BLaER1 (cell line): ENCODE data around the gene ARHGEF10L.
A peak's percentile ranks its signal among the peaks of the same experiment; 100 is the strongest.

Experiments used
- H3K27ac ChIP-seq: shearing (Covaris generic); formaldehyde crosslinking; 2 replicates; pipeline ENCODE4 v1.8.1; 2022
- H3K27me3 ChIP-seq: shearing (Covaris generic); formaldehyde crosslinking; 2 replicates; pipeline ENCODE4 v1.8.1; 2022
- H3K36me3 ChIP-seq: shearing (Covaris generic); formaldehyde crosslinking; 2 replicates; pipeline ENCODE4 v1.8.1; 2022
- H3K4me1 ChIP-seq: shearing (Covaris generic); formaldehyde crosslinking; 2 replicates; pipeline ENCODE4 v1.8.1; 2022
- H3K4me2 ChIP-seq: shearing (Covaris generic); formaldehyde crosslinking; 2 replicates; pipeline ENCODE4 v1.8.1; 2022
- H3K4me3 ChIP-seq: shearing (Covaris generic); formaldehyde crosslinking; 2 replicates; pipeline ENCODE4 v1.8.1; 2022
- H3K9ac ChIP-seq: shearing (Covaris generic); formaldehyde crosslinking; 2 replicates; pipeline ENCODE4 v1.8.1; 2022
- H3K9me3 ChIP-seq: shearing (Covaris generic); formaldehyde crosslinking; 2 replicates; pipeline ENCODE4 v1.8.1; 2022
- H4K20me1 ChIP-seq: shearing (Covaris generic); formaldehyde crosslinking; 2 replicates; pipeline ENCODE4 v1.8.1; 2022
- Cebpa-rat ChIP-seq: shearing (Covaris generic); IDR thresholded peaks from 2 replicates; pipeline ENCODE4 v1.8.1; 2022

Gene ARHGEF10L

DNA sequence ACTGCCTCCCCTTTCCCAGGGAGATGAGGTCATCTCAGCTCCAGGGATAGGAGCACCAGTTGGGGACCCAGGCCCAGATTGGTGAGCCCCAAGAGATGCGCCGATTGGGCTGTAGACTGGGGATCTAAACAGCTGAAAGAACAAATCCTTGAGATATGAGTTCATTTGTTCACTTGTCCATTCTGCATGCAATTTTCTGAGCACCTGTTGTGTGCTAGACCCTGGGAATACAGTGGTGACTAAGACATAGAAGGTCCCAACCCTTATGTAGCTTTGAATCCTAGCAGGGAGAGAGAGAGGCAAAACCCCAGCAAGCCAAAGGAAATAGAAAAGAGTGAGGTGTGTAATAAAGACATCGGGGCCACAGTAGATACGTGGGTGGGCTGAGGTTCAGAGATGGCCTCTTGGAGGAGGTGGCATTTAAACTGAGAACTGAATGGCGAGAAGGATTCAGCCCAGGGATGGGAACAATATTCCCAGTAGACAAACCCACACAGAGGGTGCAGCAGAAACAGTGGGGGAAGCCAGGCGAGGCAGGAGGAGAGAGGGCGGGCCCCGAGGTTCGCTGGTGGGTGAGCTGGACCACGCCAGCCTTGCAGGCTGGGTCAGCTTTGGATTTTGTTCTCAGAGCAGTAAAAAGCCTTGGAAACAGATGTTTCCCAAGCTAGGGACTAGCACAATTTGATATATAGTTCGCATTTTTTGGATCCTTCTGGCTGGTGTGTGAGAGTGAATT, 110.0 kb downstream of the ARHGEF10L start:
- peaks cover 41% of the 10 kb centered on the region for H3K36me3 ChIP-seq
- no peaks in the 10 kb centered on the region for H3K4me1 ChIP-seq
- H3K27me3 ChIP-seq: no peaks in the 10 kb centered on the region
- 0 out of 2 replicates have a peak, but pooled peaks cover 8% of the 10 kb centered on the region for H4K20me1 ChIP-seq
- no peak overlapping the region for H3K27ac ChIP-seq
- no peaks in the 10 kb centered on the region for H3K9me3 ChIP-seq
- no peak for TF ChIP-seq Cebpa-rat
- no peak overlapping the region for H3K4me2 ChIP-seq
- H3K4me3 ChIP-seq: no peak overlapping the region
- H3K9ac ChIP-seq: no peak overlapping the region

DNA sequence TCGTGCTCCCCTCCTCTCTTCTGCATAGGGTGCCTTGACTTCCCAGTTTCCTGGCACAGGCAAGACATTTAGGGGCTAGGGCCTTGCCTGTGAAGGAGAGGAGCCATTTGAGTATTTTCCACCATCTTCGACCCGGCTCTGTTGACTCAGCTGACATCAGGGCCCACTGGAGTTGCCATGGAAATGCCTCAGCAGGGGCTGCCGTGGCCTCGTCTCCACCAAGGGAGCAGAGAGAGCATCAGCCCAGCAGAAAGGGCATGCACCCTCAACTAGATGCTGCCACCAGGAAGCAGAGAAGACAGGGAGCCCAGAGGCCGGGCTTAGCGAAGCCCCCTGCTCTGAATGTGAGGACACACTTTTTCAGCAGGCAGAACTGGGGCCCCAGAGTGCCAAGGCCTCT, 113.8 kb downstream of the ARHGEF10L start:
- H4K20me1 ChIP-seq: 0 out of 2 replicates have a peak, but pooled peaks cover 10% of the 10 kb centered on the region
- H3K9me3 ChIP-seq: no peaks in the 10 kb centered on the region
- no peaks in the 10 kb centered on the region for H3K27me3 ChIP-seq
- peaks cover 62% of the 10 kb centered on the region for H3K36me3 ChIP-seq
- no peak overlapping the region for H3K4me3 ChIP-seq
- H3K4me1 ChIP-seq: no peaks in the 10 kb centered on the region
- no peak overlapping the region for H3K9ac ChIP-seq
- H3K4me2 ChIP-seq: no peak overlapping the region
- no peak for TF ChIP-seq Cebpa-rat
- no peak overlapping the region for H3K27ac ChIP-seq

DNA sequence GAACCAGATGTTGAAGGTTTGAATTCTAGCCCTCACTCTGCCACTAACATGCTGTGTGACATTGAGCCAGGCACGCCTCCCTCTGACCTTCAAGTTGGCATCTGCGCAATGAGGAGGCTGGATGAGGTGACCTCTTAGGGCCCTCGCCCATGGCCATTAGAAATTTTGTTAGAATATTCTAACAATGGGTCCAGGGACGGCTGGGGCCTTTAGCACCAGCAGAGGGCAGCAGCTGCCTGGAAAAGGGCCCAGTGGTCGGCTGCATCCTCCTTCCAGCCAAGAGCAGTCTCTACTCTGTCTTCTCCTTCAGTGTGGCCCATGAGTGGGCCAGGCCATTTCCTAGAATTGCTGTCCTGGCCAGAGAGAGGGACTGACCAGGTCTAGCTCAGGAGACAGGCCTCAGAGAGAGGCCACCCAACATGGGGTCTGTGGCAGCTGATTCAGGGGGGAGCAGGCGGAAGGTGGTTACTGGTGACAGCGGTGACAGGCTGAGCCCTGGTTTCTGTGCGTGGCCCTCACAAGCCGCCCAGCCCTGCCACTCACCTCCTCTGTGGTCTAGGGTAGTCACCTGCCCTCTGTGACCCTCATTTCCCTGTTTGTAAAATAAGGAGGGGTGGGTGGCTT, 114.3 kb downstream of the ARHGEF10L start:
- H3K27ac ChIP-seq: no peak overlapping the region
- H3K9ac ChIP-seq: no peak overlapping the region
- H3K27me3 ChIP-seq: no peaks in the 10 kb centered on the region
- H3K4me3 ChIP-seq: no peak overlapping the region
- no peaks in the 10 kb centered on the region for H3K9me3 ChIP-seq
- no peak overlapping the region for H3K4me2 ChIP-seq
- 0 out of 2 replicates have a peak, but pooled peaks cover 10% of the 10 kb centered on the region for H4K20me1 ChIP-seq
- H3K4me1 ChIP-seq: no peaks in the 10 kb centered on the region
- peaks cover 62% of the 10 kb centered on the region for H3K36me3 ChIP-seq
- no peak for TF ChIP-seq Cebpa-rat

DNA sequence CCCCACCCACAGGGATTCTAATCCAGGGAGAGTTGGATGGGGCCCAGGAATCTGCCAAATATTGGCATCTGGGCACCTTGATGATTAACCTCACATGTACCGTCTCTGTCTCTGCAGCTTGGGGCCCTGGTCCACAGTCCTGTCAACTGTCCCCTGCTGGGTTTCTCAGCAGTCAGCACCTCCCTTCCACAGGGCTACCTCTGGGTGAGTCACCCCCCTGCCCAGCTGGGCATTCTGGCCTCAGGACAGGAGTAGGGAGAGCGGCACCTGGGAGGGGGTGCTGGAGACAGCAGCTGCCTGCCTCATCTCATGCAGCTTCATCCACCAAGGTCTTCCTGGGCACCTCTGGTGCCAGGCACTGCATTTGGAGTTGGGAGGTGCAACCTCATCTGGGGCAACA, 115.0 kb downstream of the ARHGEF10L start:
- no peak overlapping the region for H3K27ac ChIP-seq
- no peak overlapping the region for H3K4me2 ChIP-seq
- H4K20me1 ChIP-seq: 0 out of 2 replicates have a peak, but pooled peaks cover 10% of the 10 kb centered on the region
- no peak overlapping the region for H3K9ac ChIP-seq
- H3K27me3 ChIP-seq: no peaks in the 10 kb centered on the region
- H3K4me1 ChIP-seq: no peaks in the 10 kb centered on the region
- peaks cover 62% of the 10 kb centered on the region for H3K36me3 ChIP-seq
- TF ChIP-seq Cebpa-rat: no peak
- H3K9me3 ChIP-seq: no peaks in the 10 kb centered on the region
- H3K4me3 ChIP-seq: no peak overlapping the region

DNA sequence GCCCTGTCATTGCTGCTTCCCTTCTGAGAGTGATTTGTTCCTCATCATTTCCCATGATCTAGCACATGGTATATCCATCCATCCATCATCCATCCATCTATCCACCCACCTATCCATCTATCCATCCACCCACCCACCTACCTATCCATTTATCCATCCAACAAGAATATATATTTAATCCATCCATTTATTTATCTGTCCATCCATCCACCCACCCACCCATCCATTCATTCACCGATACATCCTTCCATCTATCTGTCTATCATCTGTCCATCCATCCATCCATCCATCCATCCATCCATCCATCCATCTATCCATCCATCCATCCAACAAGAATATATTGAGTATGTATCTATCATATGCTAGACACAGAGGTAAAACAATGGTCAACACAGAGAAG, 115.7 kb downstream of the ARHGEF10L start:
- no peak overlapping the region for H3K27ac ChIP-seq
- no peak overlapping the region for H3K4me2 ChIP-seq
- TF ChIP-seq Cebpa-rat: no peak
- H3K9me3 ChIP-seq: no peaks in the 10 kb centered on the region
- H3K4me3 ChIP-seq: no peak overlapping the region
- H3K4me1 ChIP-seq: no peaks in the 10 kb centered on the region
- 0 out of 2 replicates have a peak, but pooled peaks cover 10% of the 10 kb centered on the region for H4K20me1 ChIP-seq
- peaks cover 66% of the 10 kb centered on the region for H3K36me3 ChIP-seq
- H3K27me3 ChIP-seq: no peaks in the 10 kb centered on the region
- H3K9ac ChIP-seq: no peak overlapping the region

DNA sequence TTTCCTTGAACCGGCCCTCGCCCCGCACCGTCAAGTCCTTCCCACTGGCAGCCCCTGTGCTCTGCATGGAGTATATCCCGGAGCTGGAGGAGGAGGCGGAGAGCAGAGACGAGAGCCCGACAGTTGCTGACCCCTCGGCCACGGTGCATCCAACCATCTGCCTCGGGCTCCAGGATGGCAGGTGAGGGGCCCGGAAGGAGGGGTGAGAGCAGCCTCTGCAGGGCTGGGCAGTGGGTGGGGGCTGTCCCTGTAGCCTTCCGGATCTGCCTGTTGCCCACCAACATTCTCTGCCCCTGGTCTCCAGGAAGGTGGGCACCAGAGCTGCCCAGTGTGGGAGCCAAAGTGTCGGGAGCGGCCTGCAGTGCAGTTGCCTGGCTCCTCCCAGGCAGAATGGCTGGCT, 116.4 kb downstream of the ARHGEF10L start:
- Histone ChIP-seq H3K27me3 (no peaks in the 10 kb centered on the region), H3K4me3 (no peak overlapping the region), H3K9ac (no peak overlapping the region), H3K27ac (no peak overlapping the region), H3K4me2 (no peak overlapping the region), H4K20me1 (0 out of 2 replicates have a peak, but pooled peaks cover 10% of the 10 kb centered on the region), H3K4me1 (no peaks in the 10 kb centered on the region), H3K36me3 (peaks cover 71% of the 10 kb centered on the region), H3K9me3 (no peaks in the 10 kb centered on the region)
- no peak for TF ChIP-seq Cebpa-rat

DNA sequence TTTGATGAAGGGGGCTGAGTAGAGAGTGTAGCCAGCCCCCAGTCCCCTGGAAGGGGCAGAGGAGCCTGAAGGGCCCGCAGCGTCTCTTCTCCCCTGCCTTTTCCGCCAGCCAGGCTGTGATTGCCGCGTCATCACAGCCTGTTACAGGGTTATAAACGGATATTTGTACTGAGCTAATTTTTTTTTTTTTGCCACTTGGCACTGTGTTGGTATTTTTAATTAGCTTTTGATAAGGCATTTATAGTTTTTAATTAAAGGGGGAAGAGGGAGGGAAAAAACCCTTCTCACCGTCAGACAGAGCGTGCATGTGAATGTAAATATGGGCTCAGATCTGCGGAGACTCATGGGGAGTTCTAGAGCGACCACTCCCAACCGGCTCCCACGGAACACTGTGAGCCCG, 117.9 kb downstream of the ARHGEF10L start:
- no peak for TF ChIP-seq Cebpa-rat
- Histone ChIP-seq H3K27me3 (no peaks in the 10 kb centered on the region), H3K9ac (no peak overlapping the region), H3K36me3 (peaks cover 64% of the 10 kb centered on the region), H3K9me3 (no peaks in the 10 kb centered on the region), H3K4me1 (peaks cover 4% of the 10 kb centered on the region; the same call in 1 of the 2 replicates), H4K20me1 (0 out of 2 replicates have a peak, but pooled peaks cover 10% of the 10 kb centered on the region), H3K4me2 (no peak overlapping the region), H3K27ac (no peak overlapping the region), H3K4me3 (no peak overlapping the region)

DNA sequence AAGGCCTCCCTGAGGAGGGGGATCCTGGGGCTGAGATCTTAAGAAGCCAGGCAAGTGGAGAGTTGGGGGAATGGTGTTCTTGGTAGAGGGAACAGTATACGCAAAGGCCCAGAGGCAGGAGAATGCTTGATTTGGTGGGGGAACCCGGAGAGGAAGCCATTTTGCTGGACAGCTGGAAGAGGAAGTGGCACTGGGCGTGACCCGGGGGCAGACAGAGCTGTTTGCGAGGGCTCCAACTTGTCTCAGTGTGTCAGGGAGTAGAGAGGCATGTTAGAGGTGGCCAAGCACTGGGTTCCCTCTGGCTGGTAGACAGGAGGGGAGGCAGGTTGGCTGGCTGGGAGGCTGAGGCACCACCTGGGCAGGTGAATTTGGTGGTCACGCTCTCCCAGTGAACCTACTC, 119.3 kb downstream of the ARHGEF10L start:
- Histone ChIP-seq H4K20me1 (0 out of 2 replicates have a peak, but pooled peaks cover 10% of the 10 kb centered on the region), H3K27me3 (no peaks in the 10 kb centered on the region), H3K27ac (no peak overlapping the region), H3K4me2 (no peak overlapping the region), H3K9ac (no peak overlapping the region), H3K9me3 (no peaks in the 10 kb centered on the region), H3K4me3 (no peak overlapping the region), H3K36me3 (peaks cover 64% of the 10 kb centered on the region), H3K4me1 (peaks cover 10% of the 10 kb centered on the region; the same call in 1 of the 2 replicates)
- TF ChIP-seq Cebpa-rat: no peak

DNA sequence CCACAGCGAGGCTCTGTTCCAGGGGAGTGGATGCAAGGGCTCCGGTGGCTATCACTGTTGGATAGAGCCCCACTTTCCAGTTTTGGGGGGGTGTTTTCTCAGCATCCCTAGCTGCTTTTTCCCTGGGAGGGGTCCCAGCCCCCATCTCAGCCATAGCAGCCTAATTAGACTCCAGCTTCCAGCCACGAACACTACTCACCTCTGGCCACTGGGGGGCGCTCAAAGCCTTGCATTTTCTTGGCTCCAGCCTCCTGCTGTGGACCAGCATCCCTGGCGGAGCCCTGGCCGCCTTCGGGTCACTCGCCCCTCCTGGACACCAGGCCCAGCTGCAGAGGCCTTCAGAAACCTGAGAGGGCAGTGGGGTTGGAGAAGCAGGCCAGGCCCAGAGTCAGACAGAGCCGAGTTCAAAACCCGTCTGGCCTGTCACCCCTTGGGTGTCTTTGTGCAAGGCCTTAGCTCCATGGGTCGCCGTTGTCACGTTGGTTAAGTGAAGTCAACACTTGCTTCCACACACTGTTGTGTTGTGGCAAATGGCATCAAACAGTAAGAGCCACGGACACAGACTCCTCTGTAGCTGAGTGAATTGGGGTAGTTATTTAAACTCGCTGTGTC, 122.2 kb downstream of the ARHGEF10L start:
- Histone ChIP-seq H3K9ac (no peak overlapping the region), H3K27me3 (no peaks in the 10 kb centered on the region), H3K4me2 (no peak overlapping the region), H3K27ac (no peak overlapping the region), H3K4me1 (peaks cover 10% of the 10 kb centered on the region; the same call in 1 of the 2 replicates), H3K36me3 (peaks cover 64% of the 10 kb centered on the region), H3K4me3 (no peak overlapping the region), H3K9me3 (no peaks in the 10 kb centered on the region), H4K20me1 (no peaks in the 10 kb centered on the region)
- no peak for TF ChIP-seq Cebpa-rat

DNA sequence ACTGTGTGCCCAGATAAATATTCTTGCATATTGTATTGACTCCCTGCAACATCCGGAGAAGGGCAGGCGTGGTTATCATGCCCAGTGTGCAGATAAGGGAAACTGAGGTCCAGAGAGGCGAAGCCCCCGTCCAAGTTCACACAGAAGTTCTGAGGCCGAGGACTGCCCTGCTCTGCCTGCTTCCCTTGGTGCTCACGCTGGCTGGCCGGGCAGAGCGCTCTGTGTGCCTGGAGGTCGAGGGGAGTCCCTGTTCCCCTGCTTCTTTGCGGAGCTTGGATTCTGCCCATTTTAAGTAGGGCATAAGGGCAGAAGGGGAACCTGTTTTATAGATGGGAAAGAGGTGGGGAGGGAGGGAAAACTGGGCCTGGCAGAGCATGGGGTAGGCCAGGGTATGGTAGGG, 122.8 kb downstream of the ARHGEF10L start:
- H3K27me3 ChIP-seq: no peaks in the 10 kb centered on the region

More for the DNA sequence above, 122.8 kb downstream of the ARHGEF10L start:
- peak overlapping the region; percentile 22; the same call in 1 of the 2 replicates for H3K4me2 ChIP-seq
- no peaks in the 10 kb centered on the region for H4K20me1 ChIP-seq
- H3K4me3 ChIP-seq: no peak overlapping the region
- H3K9ac ChIP-seq: no peak overlapping the region
- peaks cover 10% of the 10 kb centered on the region; the same call in 1 of the 2 replicates for H3K4me1 ChIP-seq
- H3K9me3 ChIP-seq: no peaks in the 10 kb centered on the region
- no peak for TF ChIP-seq Cebpa-rat
- peaks cover 62% of the 10 kb centered on the region for H3K36me3 ChIP-seq
- peak overlapping the region; percentile 26; the same call in 1 of the 2 replicates for H3K27ac ChIP-seq
